ENCODE data around the gene PROKR2.

The PROKR2 gene

DNA sequence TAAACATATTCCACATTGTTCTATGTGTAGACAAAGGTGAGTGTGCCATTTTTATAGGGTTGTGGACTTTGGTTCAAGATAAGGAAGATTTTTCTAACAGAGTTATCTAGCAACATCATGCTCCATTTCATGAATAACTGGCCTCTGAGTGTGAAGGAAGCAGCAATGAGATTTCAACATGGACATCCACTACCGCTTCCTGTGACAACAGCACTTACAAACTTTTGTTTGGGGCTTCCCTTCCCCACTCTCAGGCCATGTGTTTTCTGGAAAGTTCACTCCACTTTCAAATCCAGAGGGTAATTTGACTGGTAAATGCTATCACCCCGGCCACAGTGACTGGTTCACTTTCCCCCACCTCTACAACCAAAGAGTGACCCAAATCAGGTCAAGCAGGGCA lies 38.1 kb upstream of the PROKR2 start:
- Histone ChIP-seq H3K27ac (ENCODE audit: low read length) (no peak overlapping the region), H2AFZ (ENCODE audit: low read depth, low read length) (no peak overlapping the region), H3K27me3 (ENCODE audit: insufficient read depth, low read length, poor library complexity) (no peaks in the 10 kb centered on the region), H4K20me1 (ENCODE audit: insufficient read depth, low read length) (no peaks in the 10 kb centered on the region), H3K9me3 (ENCODE audit: insufficient read depth, low read length, severe bottlenecking) (no peaks in the 10 kb centered on the region), H3K4me3 (ENCODE audit: low read depth in 1 of 2, low read length in 2 of 2) (no peak overlapping the region), H3K36me3 (ENCODE audit: insufficient read depth, low read length) (no peaks in the 10 kb centered on the region), H3K4me2 (ENCODE audit: insufficient read depth, low read length) (no peak overlapping the region), H3K79me2 (ENCODE audit: insufficient read depth, low read length) (no peaks in the 10 kb centered on the region), H3K4me1 (ENCODE audit: insufficient read depth, low read length) (no peaks in the 10 kb centered on the region), H3K9ac (ENCODE audit: low read depth, low read length) (no peak overlapping the region)
- TF ChIP-seq EZH2 (IDR thresholded peaks at IDR 0.05; ENCODE audit: borderline replicate concordance, low read depth, low read length, severe bottlenecking) (no peak), CTCF (IDR thresholded peaks at IDR 0.05; ENCODE audit: borderline replicate concordance, extremely low read depth, low read length, poor library complexity, severe bottlenecking) (no peak)
- ATAC-seq (ENCODE audit: insufficient read depth, low read depth): no peak
- DNase-seq: no peak

DNA sequence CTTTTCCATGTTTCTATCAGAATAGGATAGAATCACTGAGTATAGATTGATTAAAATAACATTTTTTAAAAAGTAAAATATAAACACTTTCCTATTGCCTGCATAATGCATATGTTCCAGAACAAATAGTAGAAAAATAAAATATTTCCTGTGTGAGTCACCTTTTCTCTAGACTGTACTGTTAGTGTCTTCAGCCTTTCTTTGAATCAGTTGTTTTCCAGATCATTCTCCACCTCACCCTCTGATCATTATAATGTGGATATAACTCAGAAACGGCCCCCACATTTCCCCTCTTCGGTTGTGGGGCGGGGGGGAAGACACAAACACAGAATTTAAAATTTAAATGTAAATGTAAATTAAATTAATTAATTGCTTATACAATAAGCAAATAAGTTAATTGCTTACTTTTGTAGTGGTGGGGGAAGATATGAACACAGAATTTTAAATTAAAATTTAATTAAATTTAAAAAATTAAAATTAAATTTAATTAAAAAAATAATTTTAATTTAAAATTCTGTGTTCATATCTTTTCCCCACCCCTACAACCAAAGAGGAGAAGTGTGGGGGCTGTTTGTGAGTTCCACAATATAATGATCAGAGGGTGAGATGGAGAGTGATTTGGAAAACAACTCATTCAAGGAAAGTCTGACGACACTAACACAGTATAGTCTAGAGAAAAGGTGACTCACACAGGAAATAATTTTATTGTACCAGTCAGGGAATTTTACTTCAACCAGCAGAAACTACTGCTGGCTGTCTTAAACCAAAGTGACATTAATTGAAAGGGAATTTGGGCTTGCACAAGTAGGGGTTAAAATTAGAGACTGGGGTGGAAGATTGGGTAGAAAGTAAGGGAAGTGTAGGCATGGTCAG lies 37.1 kb upstream of the PROKR2 start:
- TF ChIP-seq CTCF (IDR thresholded peaks at IDR 0.05; ENCODE audit: borderline replicate concordance, extremely low read depth, low read length, poor library complexity, severe bottlenecking): no peak
- TF ChIP-seq EZH2 (IDR thresholded peaks at IDR 0.05; ENCODE audit: borderline replicate concordance, low read depth, low read length, severe bottlenecking): no peak
- no peaks in the 10 kb centered on the region for H3K9me3 ChIP-seq (ENCODE audit: insufficient read depth, low read length, severe bottlenecking)
- H3K36me3 ChIP-seq (ENCODE audit: insufficient read depth, low read length): no peaks in the 10 kb centered on the region
- H3K27ac ChIP-seq (ENCODE audit: low read length): no peak overlapping the region
- no peaks in the 10 kb centered on the region for H4K20me1 ChIP-seq (ENCODE audit: insufficient read depth, low read length)
- no peaks in the 10 kb centered on the region for H3K27me3 ChIP-seq (ENCODE audit: insufficient read depth, low read length, poor library complexity)
- H3K4me1 ChIP-seq (ENCODE audit: insufficient read depth, low read length): no peaks in the 10 kb centered on the region
- no peak for DNase-seq
- H3K4me2 ChIP-seq (ENCODE audit: insufficient read depth, low read length): no peak overlapping the region
- no peak overlapping the region for H3K4me3 ChIP-seq (ENCODE audit: low read depth in 1 of 2, low read length in 2 of 2)
- no peaks in the 10 kb centered on the region for H3K79me2 ChIP-seq (ENCODE audit: insufficient read depth, low read length)
- no peak overlapping the region for H2AFZ ChIP-seq (ENCODE audit: low read depth, low read length)
- no peak for ATAC-seq (ENCODE audit: insufficient read depth, low read depth)
- H3K9ac ChIP-seq (ENCODE audit: low read depth, low read length): no peak overlapping the region

GRCh38 chr20:5349448-5349847 lies 32.7 kb upstream of the PROKR2 start:
- Histone ChIP-seq H3K4me2 (ENCODE audit: insufficient read depth, low read length) (no peak overlapping the region), H3K27ac (ENCODE audit: low read length) (no peak overlapping the region), H2AFZ (ENCODE audit: low read depth, low read length) (no peak overlapping the region), H3K79me2 (ENCODE audit: insufficient read depth, low read length) (no peaks in the 10 kb centered on the region), H3K36me3 (ENCODE audit: insufficient read depth, low read length) (no peaks in the 10 kb centered on the region), H3K9me3 (ENCODE audit: insufficient read depth, low read length, severe bottlenecking) (no peaks in the 10 kb centered on the region), H3K9ac (ENCODE audit: low read depth, low read length) (no peak overlapping the region), H3K27me3 (ENCODE audit: insufficient read depth, low read length, poor library complexity) (no peaks in the 10 kb centered on the region), H3K4me3 (ENCODE audit: low read depth in 1 of 2, low read length in 2 of 2) (no peak overlapping the region), H4K20me1 (ENCODE audit: insufficient read depth, low read length) (no peaks in the 10 kb centered on the region), H3K4me1 (ENCODE audit: insufficient read depth, low read length) (no peaks in the 10 kb centered on the region)
- ATAC-seq (ENCODE audit: insufficient read depth, low read depth): no peak
- no peak for TF ChIP-seq EZH2 (IDR thresholded peaks at IDR 0.05; ENCODE audit: borderline replicate concordance, low read depth, low read length, severe bottlenecking)
- TF ChIP-seq CTCF (IDR thresholded peaks at IDR 0.05; ENCODE audit: borderline replicate concordance, extremely low read depth, low read length, poor library complexity, severe bottlenecking): no peak
- DNase-seq: no peak
